ENCODE data around the gene ACTR8. TPM values are rescaled to one million over a fixed set of nuclear protein-coding genes. Genes with fewer than 3 reads are reported as not detected.

Gene ACTR8
- total and polyA plus RNA-seq, 2 of the 13 experiments (the other 11 are each of a cell fraction or from before 2014, with no cell fraction given), result 15.5 to 29.0 TPM

GRCh38 chr3:53842436-53843194 lies 39.3 kb downstream of the ACTR8 start (continued):
- TF ChIP-seq AFF4 (CRISPR knock-in tag; IDR thresholded peaks at IDR 0.05), result no peak
- TF ChIP-seq, protein P1, sequence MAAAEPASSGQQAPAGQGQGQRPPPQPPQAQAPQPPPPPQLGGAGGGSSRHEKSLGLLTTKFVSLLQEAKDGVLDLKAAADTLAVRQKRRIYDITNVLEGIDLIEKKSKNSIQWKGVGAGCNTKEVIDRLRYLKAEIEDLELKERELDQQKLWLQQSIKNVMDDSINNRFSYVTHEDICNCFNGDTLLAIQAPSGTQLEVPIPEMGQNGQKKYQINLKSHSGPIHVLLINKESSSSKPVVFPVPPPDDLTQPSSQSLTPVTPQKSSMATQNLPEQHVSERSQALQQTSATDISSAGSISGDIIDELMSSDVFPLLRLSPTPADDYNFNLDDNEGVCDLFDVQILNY (CRISPR knock-in tag; conservative IDR thresholded peaks at IDR 0.05), result no peak
- TF ChIP-seq ZNF280B (CRISPR knock-in tag; IDR thresholded peaks at IDR 0.05; ENCODE audit: borderline replicate concordance), result no peak
- TF ChIP-seq SIN3A (IDR thresholded peaks at IDR 0.05; ENCODE audit: borderline replicate concordance, low read depth, low read length), result peak; percentile 60
- no peak for TF ChIP-seq LBX2 (CRISPR knock-in tag; IDR thresholded peaks at IDR 0.05; ENCODE audit: borderline replicate concordance)
- no peak for TF ChIP-seq ZNF282 (IDR thresholded peaks at IDR 0.05; ENCODE audit: partially characterized antibody)
- TF ChIP-seq SPEN (CRISPR knock-in tag; IDR thresholded peaks at IDR 0.05; ENCODE audit: low read depth), result peak; percentile 74; the same call in 1 of the 2 replicates
- no peak for TF ChIP-seq ZNF484 (CRISPR knock-in tag; IDR thresholded peaks at IDR 0.05; ENCODE audit: borderline replicate concordance, low read depth)
- no peak for TF ChIP-seq ZNF709 (CRISPR knock-in tag; IDR thresholded peaks at IDR 0.05)
- TF ChIP-seq ZNF431 (CRISPR knock-in tag; IDR thresholded peaks at IDR 0.05; ENCODE audit: borderline replicate concordance, low read depth), result peak; percentile 37; the same call in 1 of the 2 replicates
- TF ChIP-seq, protein P2, sequence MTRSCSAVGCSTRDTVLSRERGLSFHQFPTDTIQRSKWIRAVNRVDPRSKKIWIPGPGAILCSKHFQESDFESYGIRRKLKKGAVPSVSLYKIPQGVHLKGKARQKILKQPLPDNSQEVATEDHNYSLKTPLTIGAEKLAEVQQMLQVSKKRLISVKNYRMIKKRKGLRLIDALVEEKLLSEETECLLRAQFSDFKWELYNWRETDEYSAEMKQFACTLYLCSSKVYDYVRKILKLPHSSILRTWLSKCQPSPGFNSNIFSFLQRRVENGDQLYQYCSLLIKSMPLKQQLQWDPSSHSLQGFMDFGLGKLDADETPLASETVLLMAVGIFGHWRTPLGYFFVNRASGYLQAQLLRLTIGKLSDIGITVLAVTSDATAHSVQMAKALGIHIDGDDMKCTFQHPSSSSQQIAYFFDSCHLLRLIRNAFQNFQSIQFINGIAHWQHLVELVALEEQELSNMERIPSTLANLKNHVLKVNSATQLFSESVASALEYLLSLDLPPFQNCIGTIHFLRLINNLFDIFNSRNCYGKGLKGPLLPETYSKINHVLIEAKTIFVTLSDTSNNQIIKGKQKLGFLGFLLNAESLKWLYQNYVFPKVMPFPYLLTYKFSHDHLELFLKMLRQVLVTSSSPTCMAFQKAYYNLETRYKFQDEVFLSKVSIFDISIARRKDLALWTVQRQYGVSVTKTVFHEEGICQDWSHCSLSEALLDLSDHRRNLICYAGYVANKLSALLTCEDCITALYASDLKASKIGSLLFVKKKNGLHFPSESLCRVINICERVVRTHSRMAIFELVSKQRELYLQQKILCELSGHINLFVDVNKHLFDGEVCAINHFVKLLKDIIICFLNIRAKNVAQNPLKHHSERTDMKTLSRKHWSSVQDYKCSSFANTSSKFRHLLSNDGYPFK (CRISPR knock-in tag; IDR thresholded peaks at IDR 0.05; ENCODE audit: borderline replicate concordance), result no peak
- no peak for TF ChIP-seq ZNF414 (CRISPR knock-in tag; IDR thresholded peaks at IDR 0.05)
- no peak for TF ChIP-seq KMT2B (CRISPR knock-in tag; IDR thresholded peaks at IDR 0.05)
- no peak for TF ChIP-seq ZNF225 (CRISPR knock-in tag; IDR thresholded peaks at IDR 0.05)
- TF ChIP-seq ZNF468 (CRISPR knock-in tag; IDR thresholded peaks at IDR 0.05), result no peak
- no peak for TF ChIP-seq ZNF329 (CRISPR knock-in tag; IDR thresholded peaks at IDR 0.05; ENCODE audit: low read depth)
- TF ChIP-seq PCBP1 (IDR thresholded peaks at IDR 0.05; ENCODE audit: borderline replicate concordance, low read depth, low read length), result no peak

Measured in HepG2 (cell line).